Right kidney (tissue), 1 donor: ENCODE data around the gene MYO18B.

Experiments
- DNase-seq: peaks from one replicate; pipeline ENCODE4 v3.0.0-alpha.2; 2016

MYO18B gene

DNA sequence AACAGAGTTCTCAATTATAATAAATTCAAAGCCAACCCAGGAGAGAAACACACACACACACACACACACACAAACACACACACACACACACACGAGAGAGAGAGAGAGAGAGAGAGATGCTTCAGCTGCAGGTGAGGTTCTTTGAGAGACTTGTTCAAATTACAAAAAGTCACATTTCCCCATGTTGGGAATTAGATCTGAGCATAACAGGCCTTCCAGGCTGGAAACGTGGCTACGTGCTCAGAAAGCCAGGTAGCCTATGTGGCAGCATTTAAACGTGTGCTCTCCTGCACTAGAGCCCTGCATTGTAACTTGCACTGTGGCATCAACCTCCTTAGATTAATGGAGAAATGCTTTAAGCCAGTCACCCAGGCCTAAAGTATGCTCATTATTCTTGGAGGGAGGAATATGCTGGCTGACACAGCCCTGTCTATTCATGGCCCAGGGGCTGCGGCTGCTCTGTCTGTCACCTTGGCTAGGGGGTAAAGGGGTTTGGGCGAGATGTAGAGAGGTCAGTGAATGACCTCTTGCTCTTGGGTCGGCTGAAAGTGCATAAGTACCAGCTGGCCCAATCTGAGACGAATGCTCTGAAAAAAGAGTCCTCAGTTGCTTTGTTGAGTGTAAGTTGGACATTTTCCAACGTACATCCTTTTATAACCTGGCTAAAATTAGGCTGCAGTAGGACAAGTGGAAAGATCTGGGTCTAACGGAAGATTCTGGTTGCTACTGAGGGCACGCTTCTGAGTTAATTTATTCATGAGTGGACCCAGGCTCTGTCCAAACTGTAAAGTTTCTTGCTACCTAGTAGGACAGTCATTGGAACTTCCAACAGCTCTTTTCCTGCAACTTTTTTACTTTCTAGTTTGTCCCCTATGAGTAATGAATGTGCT is 256.1 kb downstream of the MYO18B start:
- DNase-seq, result no peak

DNA sequence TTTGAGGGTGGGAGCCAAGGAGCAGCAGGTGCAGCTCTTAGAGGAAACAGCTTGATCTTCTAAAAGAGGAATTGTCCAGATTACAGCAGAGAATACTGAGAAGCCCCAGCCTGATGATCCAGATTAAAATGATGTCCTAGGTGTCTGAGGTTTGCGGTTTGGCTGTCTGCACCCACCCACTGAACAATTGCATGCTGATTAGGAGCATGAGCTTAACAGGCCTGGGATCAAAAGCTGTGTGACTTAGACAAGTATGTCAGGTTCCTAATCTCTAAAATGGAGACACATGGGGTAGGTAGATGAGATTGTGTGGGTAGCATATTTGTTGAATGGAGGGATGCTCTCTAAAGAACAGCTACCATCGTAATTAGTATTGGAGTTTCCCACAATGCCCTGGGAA is 260.5 kb downstream of the MYO18B start:
- no peak for DNase-seq

DNA sequence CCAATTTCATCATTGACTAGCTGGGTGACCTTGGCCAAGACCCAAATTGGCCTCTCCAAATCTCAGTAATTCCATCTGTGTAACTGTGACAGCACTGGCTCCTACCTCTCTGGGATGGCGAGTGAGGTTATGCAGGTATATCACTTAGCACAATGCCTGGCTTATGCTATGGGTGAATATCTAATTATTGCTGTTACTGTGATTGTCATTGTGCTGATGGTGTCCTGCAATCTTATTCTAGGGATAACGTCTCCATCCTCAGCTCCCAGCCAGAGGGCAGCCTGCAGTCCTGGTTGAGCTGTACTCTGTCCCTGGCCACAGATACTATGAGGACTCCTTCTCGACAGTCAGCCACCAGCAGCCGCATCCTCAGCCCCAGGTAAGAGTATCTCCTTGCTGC is 262.5 kb downstream of the MYO18B start:
- no peak for DNase-seq

DNA sequence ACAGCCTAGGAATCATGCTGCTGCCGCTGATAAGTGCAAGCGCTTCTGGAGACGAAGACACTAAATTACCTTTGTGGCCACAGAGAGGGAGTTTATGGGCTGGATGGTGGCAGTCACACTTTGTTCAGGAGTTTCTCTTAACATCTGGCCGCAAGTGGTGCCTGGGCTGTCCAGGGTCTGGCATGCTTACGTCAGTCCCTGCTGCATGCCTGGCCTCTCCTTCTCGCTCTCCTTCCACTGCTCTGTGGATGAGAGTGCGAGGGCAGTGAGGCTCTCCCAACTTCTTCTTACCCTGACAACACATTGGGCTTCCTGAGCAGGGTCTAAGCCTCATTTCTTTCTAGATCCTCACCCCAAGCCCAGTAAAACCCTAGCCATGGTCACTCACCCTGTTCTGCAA is 266.6 kb downstream of the MYO18B start:
- DNase-seq, result no peak

DNA sequence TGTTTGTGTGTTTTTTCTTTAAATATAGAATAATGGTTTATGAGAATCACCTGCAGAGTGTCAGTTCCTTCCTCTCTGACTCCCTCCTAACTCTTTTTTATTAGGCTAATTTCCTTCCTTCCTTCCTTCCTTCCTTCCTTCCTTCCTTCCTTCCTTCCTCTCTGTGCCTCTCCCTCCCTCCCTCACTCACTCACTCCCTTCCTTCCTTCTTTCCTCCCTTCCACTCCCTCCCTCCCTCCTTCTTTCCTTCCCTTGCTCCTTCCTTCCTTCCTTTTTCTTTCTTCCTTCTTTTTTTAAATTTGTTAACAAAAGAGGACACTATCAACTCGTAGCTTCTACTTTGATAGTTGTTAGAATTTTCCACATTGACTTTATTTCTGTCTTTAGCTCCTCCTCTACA is 274.9 kb downstream of the MYO18B start:
- no peak for DNase-seq

DNA sequence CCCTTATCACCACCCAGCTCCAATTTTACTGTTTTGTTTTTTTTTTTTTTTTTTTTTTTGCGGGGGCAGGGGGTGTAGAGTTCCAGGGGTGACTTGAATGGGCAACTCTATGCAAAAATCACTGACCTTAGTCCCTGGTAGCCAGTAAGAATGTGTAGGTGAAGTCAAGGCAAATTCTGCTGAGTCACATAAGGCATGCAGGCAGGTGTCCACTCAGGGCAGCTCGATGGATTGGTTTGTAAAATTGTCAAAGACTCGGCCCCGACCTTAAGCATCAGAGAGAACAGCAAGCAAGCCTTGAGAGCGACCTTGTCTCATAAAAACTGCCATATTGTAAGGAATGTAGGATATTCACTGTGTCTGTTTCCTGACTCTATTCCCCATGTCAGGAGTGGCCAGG is 275.9 kb downstream of the MYO18B start:
- no peak for DNase-seq

DNA sequence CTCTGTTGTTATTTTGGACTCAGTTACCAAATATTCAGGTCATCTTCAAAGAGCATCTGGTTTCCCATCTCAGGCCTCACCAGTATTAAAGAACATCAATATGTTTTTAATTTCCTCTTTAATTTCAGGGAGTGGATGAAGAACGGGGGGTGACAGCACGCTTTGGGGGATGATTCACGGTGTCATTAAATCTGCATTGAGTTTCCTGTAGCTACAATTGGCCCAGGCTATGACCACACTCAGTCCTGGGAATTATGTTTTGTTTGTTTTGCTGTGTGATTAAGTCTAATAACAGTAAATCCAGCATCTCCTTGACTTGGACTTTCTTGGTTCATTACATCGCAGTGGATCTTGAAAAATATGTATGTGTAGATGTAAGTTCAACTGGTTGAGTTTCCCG is 277.6 kb downstream of the MYO18B start:
- DNase-seq, result no peak

DNA sequence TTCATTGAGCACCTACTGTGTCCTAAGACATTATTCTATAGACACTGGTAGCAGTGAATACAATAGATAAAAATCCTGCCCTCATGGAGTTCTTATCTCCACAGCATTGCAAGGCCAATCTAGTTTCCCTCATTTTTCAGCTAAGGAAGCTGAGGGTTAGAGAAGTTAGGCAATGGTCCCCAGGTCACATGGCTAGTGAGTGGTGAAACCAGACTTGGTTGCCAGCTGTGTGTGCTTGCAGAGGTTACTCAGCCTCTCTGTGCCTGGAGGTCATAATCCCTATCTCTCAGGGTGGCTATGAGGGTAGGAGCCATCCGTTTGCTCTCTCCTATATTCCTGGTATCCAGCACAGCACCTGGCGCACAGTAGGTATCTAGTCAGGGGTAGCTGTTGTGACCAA is 279.5 kb downstream of the MYO18B start:
- no peak for DNase-seq

DNA sequence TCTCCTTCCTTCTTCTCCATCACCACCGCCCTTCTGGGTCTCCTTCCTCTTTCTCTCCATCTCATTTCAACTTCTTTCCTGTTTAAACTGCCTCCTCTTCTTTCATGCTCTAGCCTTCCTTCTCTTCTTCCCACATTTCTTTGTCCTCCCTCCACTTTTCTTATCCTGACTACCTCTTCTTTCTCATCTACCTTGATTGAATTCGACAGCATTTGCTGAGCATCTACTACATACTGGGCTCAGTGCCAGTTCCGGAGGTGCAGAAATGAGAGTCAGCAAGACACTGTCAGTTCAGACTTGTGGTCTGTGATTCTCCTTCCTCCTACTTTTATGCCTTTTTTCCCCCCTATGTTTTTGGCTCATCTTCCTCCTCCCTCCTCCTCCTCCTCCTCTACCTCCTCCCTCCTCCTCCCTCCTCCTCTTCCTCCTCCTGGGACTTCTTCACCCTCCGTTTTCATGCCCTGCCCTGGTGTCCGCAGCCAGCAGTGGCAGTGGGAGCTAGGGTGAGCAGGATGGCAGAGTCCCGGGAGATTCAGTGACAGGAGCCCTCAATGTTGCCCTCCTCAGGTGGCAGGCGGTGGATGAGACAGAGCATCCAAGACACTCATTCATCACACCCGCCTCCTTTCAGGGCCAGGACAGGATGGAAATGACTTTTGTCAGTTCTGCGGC is 281.3 kb downstream of the MYO18B start:
- DNase-seq, result no peak

DNA sequence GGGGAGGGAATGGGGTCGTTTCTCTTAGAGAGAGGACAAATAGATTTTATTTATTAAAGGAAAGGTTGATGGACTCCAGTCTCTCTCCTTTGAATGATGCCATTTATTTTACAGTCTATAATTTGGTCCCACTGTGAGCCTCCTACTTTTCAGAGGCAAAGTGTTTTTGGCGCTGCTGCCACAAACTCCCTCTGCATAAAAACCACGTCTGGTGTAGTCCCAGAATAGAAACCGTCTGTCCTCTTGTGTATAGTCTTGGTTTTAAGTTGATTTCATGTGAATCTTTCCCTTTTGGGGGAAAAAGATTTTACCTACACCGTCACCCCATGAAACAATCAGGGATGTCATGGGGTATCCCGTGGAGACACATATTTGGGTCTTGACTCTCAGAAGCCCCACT is 283.6 kb downstream of the MYO18B start:
- no peak for DNase-seq

DNA sequence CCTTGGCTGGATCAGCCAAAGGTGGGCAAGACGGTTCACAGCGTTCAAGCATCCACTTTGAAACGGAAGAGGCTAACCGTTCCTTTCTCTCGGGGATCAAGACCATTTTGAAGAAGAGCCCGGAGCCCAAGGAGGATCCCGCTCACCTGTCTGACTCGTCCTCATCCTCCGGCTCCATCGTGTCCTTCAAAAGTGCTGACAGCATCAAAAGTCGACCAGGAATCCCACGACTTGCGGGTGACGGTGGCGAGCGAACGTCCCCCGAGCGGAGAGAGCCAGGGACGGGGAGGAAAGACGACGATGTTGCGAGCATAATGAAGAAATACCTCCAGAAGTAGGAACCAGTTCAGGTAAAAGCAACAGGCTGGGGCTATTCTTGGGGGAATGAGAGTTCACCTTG is 285.4 kb downstream of the MYO18B start:
- DNase-seq, result no peak

DNA sequence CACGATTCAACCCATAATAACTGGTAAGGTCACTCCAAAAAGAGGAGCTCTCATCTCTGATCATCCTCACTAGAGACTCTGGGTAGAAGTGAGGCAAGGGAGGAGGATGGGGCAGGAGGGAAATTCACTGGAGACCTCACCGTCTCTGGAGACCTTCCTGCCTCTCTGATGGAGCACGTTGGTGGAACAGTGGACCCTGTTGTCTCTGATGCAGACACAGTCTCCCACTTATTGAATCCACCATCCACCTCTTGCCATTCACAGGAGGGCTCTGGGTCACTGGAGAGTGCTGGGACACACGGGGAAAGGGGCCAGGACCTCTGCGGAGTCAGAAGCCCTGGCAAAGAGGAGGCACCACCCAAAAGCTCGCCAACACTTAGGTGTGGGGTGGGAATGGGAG is 289.7 kb downstream of the MYO18B start:
- DNase-seq, result no peak

DNA sequence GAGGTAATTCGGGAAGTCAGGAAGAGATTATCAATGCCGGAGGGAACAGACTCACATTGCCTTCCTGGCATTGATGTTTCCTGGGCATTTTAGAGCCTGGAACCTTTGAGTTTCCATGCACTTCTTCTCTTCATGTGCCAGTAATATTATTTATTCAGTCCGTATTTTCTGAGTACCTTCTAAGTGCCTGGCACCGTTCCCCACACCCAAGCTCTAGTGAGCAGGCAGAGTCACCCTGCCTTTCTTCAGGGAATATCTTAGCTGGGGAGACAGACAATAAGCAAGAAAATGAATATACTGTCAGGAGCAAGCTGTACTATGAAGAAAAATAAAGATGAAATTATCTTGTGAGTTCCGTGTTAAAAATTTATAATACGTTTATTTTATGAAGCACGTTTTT is 291.1 kb downstream of the MYO18B start:
- DNase-seq, result no peak

DNA sequence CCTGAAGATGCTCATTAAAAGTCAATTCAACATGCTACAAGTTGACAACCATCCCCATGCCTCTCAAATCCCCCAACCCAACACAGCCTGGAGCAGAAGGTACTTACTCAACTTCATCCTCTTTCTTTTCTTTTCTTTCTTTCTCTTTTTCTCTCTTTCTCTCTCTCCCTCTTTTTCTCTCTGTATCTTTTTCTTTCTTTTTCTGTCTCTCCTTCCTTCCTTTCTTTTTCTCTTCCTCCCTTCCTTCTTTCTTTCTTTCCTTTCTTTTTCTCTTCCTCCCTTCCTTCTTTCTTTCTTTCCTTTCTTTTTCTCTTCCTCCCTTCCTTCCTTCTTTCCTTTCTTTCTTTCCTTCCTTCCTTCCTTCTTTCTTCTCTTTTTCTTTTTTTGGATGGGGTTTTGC is 291.6 kb downstream of the MYO18B start:
- DNase-seq, result no peak

DNA sequence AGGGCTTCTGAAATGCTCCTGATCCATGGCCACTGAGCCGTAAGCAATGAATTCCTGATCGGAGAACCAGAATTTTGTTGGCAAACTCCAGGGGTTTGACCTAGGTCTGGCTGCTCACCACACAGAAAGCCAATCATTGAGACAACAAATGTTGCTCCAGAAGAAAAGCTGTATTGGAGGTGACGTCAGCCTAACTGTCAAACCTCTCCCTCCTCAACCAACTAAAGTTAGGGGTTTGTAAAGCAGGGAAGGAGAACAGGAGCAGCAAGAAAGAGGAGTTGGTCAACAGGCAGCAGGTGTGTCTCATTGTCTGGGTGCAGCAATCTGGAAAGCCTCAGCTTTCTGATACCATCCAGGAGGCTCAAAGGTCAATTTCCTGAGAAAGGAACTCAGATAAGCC is 293.5 kb downstream of the MYO18B start:
- DNase-seq, result no peak

DNA sequence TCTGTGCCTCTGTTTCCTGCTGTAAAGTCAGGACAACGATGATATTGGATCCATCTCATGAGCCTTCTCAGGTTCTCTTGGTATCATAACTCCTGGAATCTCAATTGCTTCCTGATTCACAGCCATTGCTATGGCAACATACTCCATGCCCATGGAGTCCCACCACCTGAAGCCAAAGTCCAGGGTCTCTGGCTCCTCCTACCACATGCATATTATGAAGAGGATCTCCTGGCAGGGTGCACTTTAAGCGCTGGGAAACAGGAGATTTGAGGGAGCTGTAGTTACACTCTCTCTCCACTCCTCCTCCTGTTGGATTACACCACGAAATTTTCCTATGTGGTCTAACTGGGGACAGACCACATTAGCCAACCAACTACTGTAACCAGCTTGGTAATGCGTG is 296.4 kb downstream of the MYO18B start:
- no peak for DNase-seq

DNA sequence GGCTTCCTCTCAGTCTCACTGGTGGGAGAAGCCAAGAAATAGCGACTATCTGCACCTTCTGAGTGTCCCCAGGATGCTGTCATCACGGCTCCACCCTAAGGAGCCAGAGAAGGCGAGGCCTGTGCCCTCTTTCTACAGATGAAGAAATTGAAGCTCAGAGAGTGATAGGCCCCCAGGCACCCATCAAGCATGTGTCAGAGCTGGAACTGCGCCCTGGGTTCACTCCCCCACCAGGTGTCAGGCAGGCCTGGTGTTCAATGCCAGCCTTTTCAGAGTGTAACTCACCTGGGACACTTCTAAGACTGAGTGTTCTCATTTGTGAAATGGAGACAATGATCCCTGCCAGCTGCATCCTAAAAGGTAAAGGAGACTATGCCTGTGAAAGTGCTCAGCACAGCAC is 299.9 kb downstream of the MYO18B start:
- no peak for DNase-seq

DNA sequence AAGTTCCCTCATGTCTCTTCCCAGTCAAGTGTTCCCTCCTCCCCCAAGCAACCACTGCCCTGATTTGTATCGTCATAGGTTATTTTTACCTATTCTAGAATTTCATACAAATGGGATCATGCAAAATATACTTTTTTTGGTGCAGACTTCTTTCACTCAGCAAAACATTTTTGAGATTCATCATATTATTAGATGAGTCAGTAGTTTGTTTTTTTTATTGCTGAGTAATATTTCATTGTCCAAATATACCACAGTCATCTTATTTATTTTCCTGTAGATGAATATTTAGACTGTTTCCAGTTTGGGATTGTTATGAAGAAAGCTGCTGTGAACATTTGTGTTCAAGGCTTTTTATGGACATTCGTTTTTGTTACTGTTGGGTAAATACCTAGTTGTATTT is 301.0 kb downstream of the MYO18B start:
- DNase-seq, result no peak

DNA sequence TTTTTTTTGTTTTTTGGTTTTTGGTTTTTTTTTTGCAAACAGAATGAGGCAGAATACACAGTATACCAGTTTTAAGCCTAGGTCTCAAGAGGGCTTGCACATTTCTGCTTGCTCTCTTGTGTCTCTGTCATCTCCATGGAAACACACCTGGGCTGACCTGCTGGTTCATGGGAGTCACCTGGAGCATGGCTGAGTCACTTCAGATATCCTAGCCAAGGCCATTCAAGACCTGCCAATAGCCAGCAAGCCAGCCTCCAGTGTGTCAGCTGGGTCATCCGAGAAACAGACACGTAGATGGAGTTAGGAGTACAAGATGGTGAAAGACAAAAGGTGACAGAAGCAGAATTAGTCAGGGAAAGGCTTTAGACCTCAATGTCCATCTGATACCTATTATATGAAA is 303.1 kb downstream of the MYO18B start:
- DNase-seq, result no peak

DNA sequence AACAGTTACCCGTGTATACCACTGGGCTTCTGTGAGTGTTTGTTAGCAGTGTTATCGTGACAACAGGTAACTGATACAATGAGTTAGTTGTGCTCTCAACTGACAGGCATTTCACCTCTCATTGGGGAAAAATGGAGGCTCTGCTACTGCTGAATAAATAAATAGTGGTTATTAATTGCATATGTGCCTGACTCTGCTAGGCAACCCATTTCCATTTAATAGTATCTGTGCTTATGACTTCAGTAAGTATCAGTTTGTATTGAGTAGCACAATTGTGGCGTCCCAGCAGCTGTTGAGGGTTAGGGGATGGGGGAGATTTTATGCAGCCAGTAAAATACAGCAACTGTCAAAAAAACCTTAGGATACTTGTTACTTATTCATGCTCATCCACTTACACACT is 303.9 kb downstream of the MYO18B start:
- no peak for DNase-seq

DNA sequence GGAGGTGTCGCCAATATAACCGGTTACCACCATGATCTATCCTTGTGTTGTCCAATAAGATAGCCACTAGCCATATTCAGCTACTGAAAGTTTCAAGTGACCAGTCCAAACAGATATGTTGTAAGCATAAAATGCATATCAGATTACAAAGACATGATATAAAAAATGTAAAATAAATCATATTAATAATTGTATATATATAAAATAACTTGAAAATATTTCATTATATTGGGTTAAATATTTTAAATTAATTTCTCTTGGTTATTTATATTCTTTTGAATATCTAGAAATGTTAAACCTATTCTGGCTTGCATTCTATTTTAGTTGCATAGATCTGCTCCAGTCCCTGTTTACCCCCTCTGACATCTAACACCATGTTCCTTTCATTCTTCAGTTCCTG is 305.5 kb downstream of the MYO18B start:
- DNase-seq, result no peak

DNA sequence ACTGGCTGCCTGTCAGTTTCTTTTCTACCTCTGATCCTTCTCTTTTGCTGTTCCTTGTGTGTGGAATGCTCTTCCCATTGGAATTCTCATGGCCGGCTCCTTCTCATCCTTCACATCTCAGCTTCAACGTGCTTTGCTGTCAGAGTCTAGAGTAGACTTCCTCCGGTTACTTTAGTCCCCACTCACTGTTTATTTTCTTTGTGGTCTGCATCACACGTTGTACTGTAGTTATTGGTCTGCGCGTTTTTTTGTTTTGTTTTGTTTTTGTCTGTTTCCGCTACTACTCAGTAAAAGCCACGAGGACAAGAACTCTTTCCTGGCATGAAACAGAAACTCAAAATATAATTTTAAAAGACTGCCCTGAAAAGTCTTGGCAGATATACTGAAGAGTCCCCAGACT is 305.9 kb downstream of the MYO18B start:
- DNase-seq, result no peak

DNA sequence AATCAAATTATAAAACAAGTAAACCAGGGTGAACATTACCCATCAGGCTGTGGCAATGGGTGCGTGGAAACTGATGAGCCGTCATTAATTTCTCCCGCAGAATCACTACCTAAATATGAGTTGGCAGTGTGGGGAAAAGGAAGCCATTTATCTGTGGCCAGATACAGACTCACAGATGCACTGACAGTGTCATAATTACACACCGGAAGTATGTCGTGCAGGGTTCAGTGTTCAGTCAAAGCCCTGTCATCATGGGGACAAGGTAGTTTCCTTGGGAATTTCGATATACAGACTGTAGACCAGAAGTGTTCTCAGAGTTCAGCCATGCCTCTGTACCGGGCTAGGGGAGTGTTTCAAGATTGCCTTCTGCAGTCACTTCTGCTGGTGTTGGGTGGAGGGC is 308.1 kb downstream of the MYO18B start:
- no peak for DNase-seq

DNA sequence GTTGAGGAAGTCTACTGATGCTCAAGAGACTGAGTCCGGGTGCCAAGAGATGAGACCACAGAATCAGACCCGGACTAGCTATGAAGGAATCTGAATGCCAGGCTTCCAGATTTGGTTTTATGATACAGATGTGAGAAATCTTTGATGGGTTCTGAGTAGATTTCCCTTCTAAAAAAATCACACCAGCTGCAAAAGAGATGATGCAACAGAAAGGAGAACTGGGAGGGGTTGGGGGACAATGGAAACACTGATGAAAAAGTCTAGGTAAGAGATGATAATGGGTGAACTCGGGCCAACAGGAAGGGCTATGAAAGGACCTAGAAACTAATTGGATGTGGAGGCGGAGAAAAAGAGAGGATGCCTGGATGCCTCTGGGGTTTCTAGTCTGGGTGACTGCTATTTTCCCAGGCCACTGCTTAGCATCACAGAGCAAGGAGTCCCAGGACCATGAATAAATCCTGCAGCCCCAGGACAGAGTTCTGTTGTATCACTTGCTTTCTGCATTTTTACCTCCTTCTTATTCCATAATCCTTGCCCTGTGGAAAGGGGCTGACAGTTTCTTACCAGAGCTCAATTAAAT is 311.8 kb downstream of the MYO18B start:
- no peak for DNase-seq
